Left ventricle myocardium inferior (tissue), 1 donor: ENCODE data around the gene SCN1B. TPM values are rescaled to one million over a fixed set of nuclear protein-coding genes. Genes with fewer than 3 reads are reported as not detected.

Experiments
- DNase-seq: peaks from one replicate; pipeline ENCODE4 v3.0.0-alpha.2; 2020
- H3K27ac ChIP-seq: fragments of 200-600 bp; replicated peaks from 2 replicates; pipeline ENCODE4 v1.8.0; 2021
- H3K27me3 ChIP-seq: fragments of 200-600 bp; 2 replicates; pipeline ENCODE4 v1.8.0; 2021; ENCODE audit warnings: low read depth
- H3K36me3 ChIP-seq: fragments of 200-600 bp; 2 replicates; pipeline ENCODE4 v1.8.0; 2021
- H3K4me1 ChIP-seq: fragments of 200-600 bp; 2 replicates; pipeline ENCODE4 v1.8.0; 2021
- H3K4me3 ChIP-seq: fragments of 200-600 bp; 2 replicates; pipeline ENCODE4 v1.8.0; 2021; ENCODE audit warnings: mild to moderate bottlenecking, moderate library complexity
- H3K9me3 ChIP-seq: fragments of 200-600 bp; replicated peaks from 2 replicates; pipeline ENCODE4 v1.8.0; 2021
- intact Hi-C: fragments of 100-400 bp; cut with micrococcal nuclease; formaldehyde crosslinking; loops from one replicate; pipeline ENCODE4 v1.11.0; 2022
- total RNA-seq: library from RNA; stranded (reverse); fragmentation: NEBNext Ultra II Directional; extraction: Animal tissue kit (Norgen Biotek cat#: 25700); gene quantifications from one replicate; pipeline ENCODE4 v1.2.1, GENCODE V29; 2021
- TF ChIP-seq, protein P1 (sequence below): fragments of 200-600 bp; IDR thresholded peaks from 2 replicates; pipeline ENCODE4 v1.8.0; 2021; ENCODE audit warnings: antibody characterized with exemption, mild to moderate bottlenecking, borderline replicate concordance
- donor health status: DM: no; HTN: yes; CAD: no; lungs with severe emphysema.

The SCN1B gene
- total RNA-seq, 1 donor from 2014 or later = 52.8 TPM

GRCh38 chr19:35068941-35069634, 38.8 kb downstream of the SCN1B start:
- intact Hi-C loops = no loop called here
- Histone ChIP-seq H3K4me1 (no peaks in the 10 kb centered on the region), H3K27me3 (peaks cover 11% of the 10 kb centered on the region), H3K9me3 (peaks cover 14% of the 10 kb centered on the region), H3K27ac (no peak overlapping the region), H3K36me3 (no peaks in the 10 kb centered on the region), H3K4me3 (no peak overlapping the region)
- no peak for DNase-seq
- TF ChIP-seq, protein P1, sequence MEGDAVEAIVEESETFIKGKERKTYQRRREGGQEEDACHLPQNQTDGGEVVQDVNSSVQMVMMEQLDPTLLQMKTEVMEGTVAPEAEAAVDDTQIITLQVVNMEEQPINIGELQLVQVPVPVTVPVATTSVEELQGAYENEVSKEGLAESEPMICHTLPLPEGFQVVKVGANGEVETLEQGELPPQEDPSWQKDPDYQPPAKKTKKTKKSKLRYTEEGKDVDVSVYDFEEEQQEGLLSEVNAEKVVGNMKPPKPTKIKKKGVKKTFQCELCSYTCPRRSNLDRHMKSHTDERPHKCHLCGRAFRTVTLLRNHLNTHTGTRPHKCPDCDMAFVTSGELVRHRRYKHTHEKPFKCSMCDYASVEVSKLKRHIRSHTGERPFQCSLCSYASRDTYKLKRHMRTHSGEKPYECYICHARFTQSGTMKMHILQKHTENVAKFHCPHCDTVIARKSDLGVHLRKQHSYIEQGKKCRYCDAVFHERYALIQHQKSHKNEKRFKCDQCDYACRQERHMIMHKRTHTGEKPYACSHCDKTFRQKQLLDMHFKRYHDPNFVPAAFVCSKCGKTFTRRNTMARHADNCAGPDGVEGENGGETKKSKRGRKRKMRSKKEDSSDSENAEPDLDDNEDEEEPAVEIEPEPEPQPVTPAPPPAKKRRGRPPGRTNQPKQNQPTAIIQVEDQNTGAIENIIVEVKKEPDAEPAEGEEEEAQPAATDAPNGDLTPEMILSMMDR = no peak

DNA sequence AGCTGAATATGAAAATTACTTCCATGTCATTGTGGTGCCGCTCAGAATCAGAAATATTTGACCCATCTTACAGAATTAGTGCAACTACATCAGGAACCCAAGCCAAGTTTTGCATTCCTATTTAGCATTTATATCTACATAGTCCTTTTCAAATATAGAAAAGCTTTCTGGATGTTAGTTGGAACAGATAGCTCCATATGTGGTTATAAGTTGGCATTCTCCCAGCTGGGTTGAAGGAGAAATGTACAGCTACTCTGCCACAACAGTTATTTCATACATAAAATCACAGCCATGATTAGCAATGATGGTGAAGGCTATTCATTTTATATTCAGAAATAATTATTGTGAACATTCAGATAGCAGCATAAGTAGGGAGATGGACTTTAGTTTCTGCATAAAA, 39.4 kb downstream of the SCN1B start:
- DNase-seq = no peak
- Histone ChIP-seq H3K4me1 (no peaks in the 10 kb centered on the region), H3K9me3 (peaks cover 14% of the 10 kb centered on the region), H3K36me3 (no peaks in the 10 kb centered on the region), H3K27ac (no peak overlapping the region), H3K27me3 (peaks cover 11% of the 10 kb centered on the region), H3K4me3 (no peak overlapping the region)
- intact Hi-C loops = no loop called here
- TF ChIP-seq, protein P1 = no peak

GRCh38 chr19:35070471-35070870, 40.2 kb downstream of the SCN1B start:
- DNase-seq = no peak
- Histone ChIP-seq H3K9me3 (peaks cover 14% of the 10 kb centered on the region), H3K27ac (no peak overlapping the region), H3K27me3 (peaks cover 11% of the 10 kb centered on the region), H3K36me3 (no peaks in the 10 kb centered on the region), H3K4me1 (no peaks in the 10 kb centered on the region), H3K4me3 (no peak overlapping the region)
- intact Hi-C loops = no loop called here
- TF ChIP-seq, protein P1 = no peak

DNA sequence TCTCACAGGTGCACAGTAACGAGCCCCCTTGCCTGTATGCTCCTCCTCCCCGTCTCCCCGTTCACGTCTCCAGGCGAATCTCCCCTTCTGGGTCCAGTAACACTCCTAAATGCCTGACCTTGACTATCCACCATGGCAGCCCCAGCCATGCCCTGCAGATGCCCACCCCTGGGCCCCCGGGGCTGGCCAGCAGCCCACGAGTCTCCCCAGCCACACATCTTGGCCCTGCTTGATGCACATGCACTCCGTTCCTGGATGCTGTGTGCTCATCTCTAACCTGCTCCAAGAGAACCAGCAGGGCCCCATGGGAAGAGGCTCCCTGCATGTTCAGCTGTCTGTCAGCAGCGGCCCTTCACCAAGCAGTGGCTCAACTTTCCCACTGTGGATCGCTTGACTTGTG, 43.2 kb downstream of the SCN1B start:
- Histone ChIP-seq H3K4me1 (no peaks in the 10 kb centered on the region), H3K4me3 (no peak overlapping the region), H3K9me3 (peaks cover 14% of the 10 kb centered on the region), H3K36me3 (no peaks in the 10 kb centered on the region), H3K27me3 (peaks cover 11% of the 10 kb centered on the region), H3K27ac (no peak overlapping the region)
- TF ChIP-seq, protein P1 = no peak
- no peak for DNase-seq
- intact Hi-C loops = no loop called here

DNA sequence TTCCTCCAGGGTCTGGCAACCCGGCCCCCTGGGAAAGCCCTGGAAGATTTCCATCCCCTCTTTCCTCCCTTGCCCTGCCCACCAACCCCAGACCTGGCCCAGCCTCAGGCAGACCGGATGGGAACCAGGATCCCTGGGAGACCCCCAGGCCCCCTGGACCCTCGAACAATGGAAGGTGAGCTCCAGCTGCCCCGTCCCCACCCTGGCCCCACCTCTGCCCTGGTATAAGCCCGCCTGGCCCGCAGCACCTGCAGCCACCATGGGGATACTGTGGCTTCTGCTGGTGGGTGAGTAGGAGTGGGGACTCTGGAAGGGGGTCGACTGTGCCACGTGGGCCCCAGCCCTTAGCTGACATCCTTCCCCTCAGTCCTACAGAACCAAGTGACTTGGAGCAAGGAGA, 43.7 kb downstream of the SCN1B start:
- no peak overlapping the region for H3K4me3 ChIP-seq
- intact Hi-C loops = no loop called here
- DNase-seq = no peak
- no peaks in the 10 kb centered on the region for H3K4me1 ChIP-seq
- H3K9me3 ChIP-seq = peaks cover 14% of the 10 kb centered on the region
- no peaks in the 10 kb centered on the region for H3K36me3 ChIP-seq
- H3K27me3 ChIP-seq = peaks cover 11% of the 10 kb centered on the region
- TF ChIP-seq, protein P1 = no peak
- no peak overlapping the region for H3K27ac ChIP-seq
